GM12872 (cell line): ENCODE measurements around the gene USP22.

Experiments
- CTCF ChIP-seq: IDR thresholded peaks from 3 replicates; pipeline ENCODE4 v1.5.1; 2011; ENCODE audit warnings: low read depth, mild to moderate bottlenecking, low read length, moderate library complexity; ENCODE audit not compliant: insufficient read depth

The USP22 gene

DNA sequence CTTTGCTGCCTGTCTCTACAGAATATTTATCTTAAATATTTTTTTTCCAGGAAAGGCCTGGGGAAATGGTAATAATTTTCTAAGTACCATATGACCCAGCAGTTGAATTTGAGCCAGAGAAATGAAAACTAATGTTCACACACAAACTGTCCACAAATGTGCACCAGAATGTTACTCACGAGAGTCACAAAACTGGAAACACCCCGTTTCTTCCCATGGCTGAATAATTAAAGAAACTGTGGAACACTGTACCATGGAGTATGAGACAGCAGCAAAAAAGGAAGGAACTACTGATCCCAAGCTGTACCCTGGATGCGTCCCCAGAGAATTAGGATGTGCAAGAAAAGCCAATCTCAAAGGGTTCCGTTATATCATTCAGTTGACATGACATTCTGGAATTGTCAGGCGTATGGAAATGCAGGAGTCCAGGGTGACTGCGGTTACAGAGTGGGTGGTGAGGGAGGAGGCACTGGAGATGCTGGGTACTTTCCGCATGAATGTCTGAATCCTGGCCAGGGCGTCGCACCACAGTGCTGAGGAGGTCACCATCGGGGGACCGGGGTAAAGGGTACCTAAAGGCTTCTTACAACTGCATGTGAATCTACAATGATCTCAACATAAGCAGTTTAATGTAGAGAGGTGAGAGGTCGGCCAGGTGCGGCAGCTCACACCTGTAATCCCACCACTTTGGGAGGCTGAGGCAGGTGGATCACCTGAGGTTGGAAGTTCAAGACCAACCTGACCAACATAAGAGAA is 34.5 kb downstream of the USP22 start:
- TF ChIP-seq CTCF, result no peak

DNA sequence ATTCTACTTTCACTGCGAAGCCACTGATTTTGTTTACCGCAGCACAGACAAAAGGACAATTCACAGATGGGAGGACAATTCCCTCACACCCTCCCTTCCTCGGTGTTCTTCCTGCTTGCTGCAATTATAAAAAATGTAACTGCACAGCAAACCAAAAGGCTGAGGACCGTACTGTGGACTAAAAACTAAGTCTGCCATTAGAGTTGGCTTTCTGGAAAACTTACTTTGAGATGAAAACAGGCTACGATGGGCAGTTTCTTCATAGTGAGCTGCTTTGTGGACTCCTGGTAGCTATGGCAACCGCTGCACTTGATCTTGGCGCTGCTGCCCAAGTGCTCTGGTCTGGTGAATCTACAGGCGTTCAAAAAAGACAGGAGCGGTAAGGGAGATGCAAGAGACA is 35.2 kb downstream of the USP22 start:
- no peak for TF ChIP-seq CTCF

- TF ChIP-seq CTCF, result no peak
These were observed 37.0 kb downstream of the USP22 start for GRCh38 chr17:21005803-21006202.

GRCh38 chr17:21005367-21005766 is 37.4 kb downstream of the USP22 start:
- TF ChIP-seq CTCF, result no peak

GRCh38 chr17:21004016-21004930 is 38.5 kb downstream of the USP22 start:
- TF ChIP-seq CTCF, result no peak

DNA sequence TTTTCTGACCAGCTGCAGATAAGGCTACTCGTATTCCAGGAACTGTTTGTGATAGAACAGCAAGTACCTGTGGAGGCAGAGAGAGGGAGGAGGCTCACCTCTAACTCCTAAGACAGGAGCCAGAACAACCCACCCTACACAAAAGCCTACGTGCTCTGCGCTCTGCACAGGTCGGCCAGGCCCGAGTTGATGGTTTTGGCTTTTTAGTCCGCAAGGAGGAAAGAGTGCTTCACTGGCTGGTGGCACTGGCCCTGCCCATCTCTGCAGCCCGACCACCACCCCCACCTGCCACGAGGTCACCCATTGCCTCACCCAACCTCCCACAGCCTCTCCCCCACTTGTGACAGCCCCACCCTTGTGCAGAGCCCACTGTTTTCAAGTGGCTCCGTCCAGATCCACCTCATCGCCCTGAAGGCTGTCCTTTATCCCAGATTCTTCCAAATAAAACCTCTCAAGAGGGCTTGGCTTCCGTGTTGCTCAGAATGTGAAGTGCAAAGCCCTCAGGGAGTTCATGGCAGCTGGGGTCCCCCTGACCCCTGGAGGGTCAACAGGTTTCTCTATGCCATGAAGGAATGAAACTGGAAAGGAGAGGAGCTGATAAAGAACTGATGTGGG is 39.7 kb downstream of the USP22 start:
- TF ChIP-seq CTCF, result no peak
